Chondrocyte (in vitro differentiated cells): ENCODE results near the gene FAM222A. TPM values are rescaled to one million over a fixed set of nuclear protein-coding genes. Genes with fewer than 3 reads are reported as not detected.

Experiments
- DNase-seq: peaks from one replicate; pipeline ENCODE4 v3.0.0; 2021; ENCODE audit warnings: mixed read lengths, low spot score
- H3K27ac Mint-ChIP-seq: one replicate; pipeline ENCODE4 v1.8.0; 2021; ENCODE audit warnings: mild to moderate bottlenecking, moderate library complexity, mixed read lengths; ENCODE audit not compliant: unreplicated experiment
- H3K27me3 Mint-ChIP-seq: 2 replicates; pipeline ENCODE4 v1.8.0; 2021; ENCODE audit warnings: low read depth, mixed read lengths
- H3K36me3 Mint-ChIP-seq: 2 replicates; pipeline ENCODE4 v1.8.0; 2021; ENCODE audit warnings: low read depth, mixed read lengths
- H3K4me1 Mint-ChIP-seq: 2 replicates; pipeline ENCODE4 v1.8.0; 2021; ENCODE audit warnings: low read depth, mild to moderate bottlenecking, mixed read lengths
- H3K4me3 Mint-ChIP-seq: one replicate; pipeline ENCODE4 v1.8.0; 2021; ENCODE audit warnings: mild to moderate bottlenecking, moderate library complexity, mixed read lengths; ENCODE audit not compliant: unreplicated experiment
- H3K9me3 Mint-ChIP-seq: 2 replicates; pipeline ENCODE4 v1.8.0; 2021; ENCODE audit warnings: low read depth, mixed read lengths
- CTCF ChIP-seq: fragments of 200-600 bp; sonication (generic); IDR thresholded peaks from 2 replicates; pipeline ENCODE4 v1.5.0; 2021; ENCODE audit warnings: antibody characterized with exemption, mild to moderate bottlenecking, moderate library complexity
- total RNA-seq: library from RNA; stranded (reverse); gene quantifications from 3 replicates; pipeline ENCODE4 v1.2.1, GENCODE V29; 2021

The FAM222A gene
- total RNA-seq, 1 donor from 2014 or later = 1.0 TPM

GRCh38 chr12:109785854-109786253 lies 72.2 kb downstream of the FAM222A start:
- Mint-ChIP-seq H3K4me3 (no peak overlapping the region), H3K4me1 (no peaks in the 10 kb centered on the region), H3K9me3 (no peaks in the 10 kb centered on the region), H3K27me3 (no peaks in the 10 kb centered on the region), H3K36me3 (no peaks in the 10 kb centered on the region), H3K27ac (no peak overlapping the region)
- no peak for DNase-seq
- no peak for TF ChIP-seq CTCF

GRCh38 chr12:109786799-109787198 lies 73.2 kb downstream of the FAM222A start:
- Mint-ChIP-seq H3K4me1 (no peaks in the 10 kb centered on the region), H3K9me3 (no peaks in the 10 kb centered on the region), H3K36me3 (no peaks in the 10 kb centered on the region), H3K4me3 (no peak overlapping the region), H3K27ac (no peak overlapping the region), H3K27me3 (no peaks in the 10 kb centered on the region)
- DNase-seq = no peak
- TF ChIP-seq CTCF = no peak

GRCh38 chr12:109789526-109790048 lies 76.0 kb downstream of the FAM222A start:
- H3K27ac Mint-ChIP-seq = no peak overlapping the region
- peaks cover 7% of the 10 kb centered on the region for H3K27me3 Mint-ChIP-seq
- H3K4me3 Mint-ChIP-seq = no peak overlapping the region
- H3K4me1 Mint-ChIP-seq = no peaks in the 10 kb centered on the region
- no peaks in the 10 kb centered on the region for H3K9me3 Mint-ChIP-seq
- TF ChIP-seq CTCF = no peak
- no peaks in the 10 kb centered on the region for H3K36me3 Mint-ChIP-seq
- no peak for DNase-seq

DNA sequence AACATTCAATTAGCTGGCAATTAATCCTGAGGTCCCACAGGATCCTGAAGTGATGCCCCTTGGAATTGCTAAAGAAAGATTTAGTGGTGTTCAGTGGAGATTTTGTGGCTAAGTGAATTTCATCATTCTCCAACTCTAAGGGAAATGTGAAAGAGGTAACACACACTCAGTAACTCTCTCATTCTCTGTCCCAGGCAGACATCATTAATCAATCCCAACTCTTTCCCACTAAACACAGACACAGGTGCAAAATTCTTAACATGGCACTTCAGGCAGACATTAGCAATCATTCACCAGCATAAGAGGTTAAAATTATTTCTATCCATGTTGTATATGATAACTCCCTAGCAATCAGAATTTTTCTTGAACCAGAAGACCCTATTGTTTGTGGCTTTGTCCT lies 79.4 kb downstream of the FAM222A start:
- H3K4me3 Mint-ChIP-seq = no peak overlapping the region
- DNase-seq = no peak
- TF ChIP-seq CTCF = no peak
- H3K36me3 Mint-ChIP-seq = no peaks in the 10 kb centered on the region
- no peak overlapping the region for H3K27ac Mint-ChIP-seq
- no peaks in the 10 kb centered on the region for H3K4me1 Mint-ChIP-seq
- no peaks in the 10 kb centered on the region for H3K9me3 Mint-ChIP-seq
- H3K27me3 Mint-ChIP-seq = peaks cover 9% of the 10 kb centered on the region

DNA sequence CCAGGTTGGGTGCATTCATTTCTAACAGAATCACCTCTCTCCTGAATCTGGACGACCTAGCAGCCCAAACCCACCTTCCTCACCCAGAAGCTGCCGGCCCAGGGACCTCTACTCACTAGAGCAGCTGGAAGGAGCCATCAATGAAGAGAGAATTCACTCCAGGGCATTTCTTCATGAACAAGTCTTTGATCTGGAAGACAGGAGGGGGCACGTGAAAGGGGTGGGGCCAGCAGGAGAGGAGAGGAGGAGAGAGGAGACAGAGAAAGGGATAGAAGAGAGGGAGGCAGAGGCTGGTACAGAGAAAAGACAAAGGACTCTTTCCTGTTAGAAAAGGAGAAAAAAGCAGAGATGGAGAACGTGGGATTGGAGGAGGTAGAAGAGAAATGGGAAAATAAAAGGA lies 79.8 kb downstream of the FAM222A start:
- H3K9me3 Mint-ChIP-seq = no peaks in the 10 kb centered on the region
- no peaks in the 10 kb centered on the region for H3K4me1 Mint-ChIP-seq
- no peak overlapping the region for H3K4me3 Mint-ChIP-seq
- H3K36me3 Mint-ChIP-seq = no peaks in the 10 kb centered on the region
- H3K27ac Mint-ChIP-seq = no peak overlapping the region
- no peak for DNase-seq
- no peak for TF ChIP-seq CTCF
- peaks cover 9% of the 10 kb centered on the region for H3K27me3 Mint-ChIP-seq
